Gastroesophageal sphincter (tissue), 4 donors: ENCODE measurements around the gene NCOA3. TPM values are rescaled to one million over a fixed set of nuclear protein-coding genes. Genes with fewer than 3 reads are reported as not detected.
A peak's percentile ranks its signal among the peaks of the same experiment; 100 is the strongest.

Source experiments
- ATAC-seq: fragments of 150-250 bp; one replicate; pipeline ENCODE4 v1.9.1; 2016; ENCODE audit warnings: mild to moderate bottlenecking, moderate library complexity
- H3K27ac ChIP-seq, 4 donors: fragments of 200-600 bp; sonication (generic) in 3 of 4; 1 replicate in 3 of 4; 2 replicates in 1 of 4; pipeline ENCODE4 v1.5.1; 2016 to 2019
- H3K27me3 ChIP-seq: fragments of 200-600 bp; sonication (generic); one replicate; pipeline ENCODE4 v1.5.1; 2019
- H3K36me3 ChIP-seq, 2 donors: fragments of 200-600 bp; sonication (generic); one replicate each; pipeline ENCODE4 v1.5.1; 2019; ENCODE audit warnings: control low read depth in 1 of 2
- H3K4me1 ChIP-seq, 3 donors: fragments of 200-600 bp; sonication (generic); 1 replicate in 2 of 3; 2 replicates in 1 of 3; pipeline ENCODE4 v1.5.1; 2016 to 2019; ENCODE audit warnings: control low read depth in 2 of 3
- H3K4me3 ChIP-seq, 2 donors: fragments of 200-600 bp; sonication (generic); one replicate each; pipeline ENCODE4 v1.5.1; 2019; ENCODE audit warnings: mild to moderate bottlenecking in 1 of 2, moderate library complexity in 1 of 2
- H3K9me3 ChIP-seq, 3 donors: fragments of 200-600 bp; sonication (generic); one replicate each; pipeline ENCODE4 v1.5.1; 2017 to 2019; ENCODE audit warnings: control low read depth in 2 of 3
- EP300 ChIP-seq: sonication (generic); formaldehyde crosslinking; IDR thresholded peaks from one replicate; pipeline ENCODE4 v1.6.1; 2017; ENCODE audit warnings: antibody characterized with exemption, mild to moderate bottlenecking
- POLR2A ChIP-seq, 2 donors: fragments of 450-650 bp; IDR thresholded peaks; one replicate each; pipeline ENCODE4 v1.6.1; 2017; ENCODE audit warnings: antibody characterized with exemption in 2 of 2, mild to moderate bottlenecking in 2 of 2, moderate library complexity in 1 of 2
- POLR2AphosphoS5 ChIP-seq: sonication (generic); formaldehyde crosslinking; IDR thresholded peaks from one replicate; pipeline ENCODE4 v1.6.1; 2017; ENCODE audit warnings: antibody characterized with exemption
- WGBS, 2 donors: methylation state at CpG; one replicate each; pipeline ENCODE4 v1.1.5; 2018; ENCODE audit warnings: low coverage in 1 of 2; 5-methylcytosine and 5-hydroxymethylcytosine counted together
- total RNA-seq, 4 donors: library from RNA; depleted of rRNA; stranded (reverse); fragments of >200 nt; gene quantifications; one replicate each; pipeline ENCODE4 v1.1.0, GENCODE V29; 2016
- TF ChIP-seq, protein P1 (sequence below), 4 experiments: fragments of 200-600 bp in 2 of 4; fragments of 450-650 bp in 2 of 4; sonication (generic) in 1 of 4; IDR thresholded peaks; one replicate each; pipeline ENCODE4 v1.5.1; 2017 to 2019; ENCODE audit warnings: antibody characterized with exemption in 4 of 4, mild to moderate bottlenecking in 2 of 4, moderate library complexity in 2 of 4

Gene NCOA3
- total RNA-seq, 4 donors from 2014 or later: 28.8 to 44.5 (median 37.6) TPM

DNA sequence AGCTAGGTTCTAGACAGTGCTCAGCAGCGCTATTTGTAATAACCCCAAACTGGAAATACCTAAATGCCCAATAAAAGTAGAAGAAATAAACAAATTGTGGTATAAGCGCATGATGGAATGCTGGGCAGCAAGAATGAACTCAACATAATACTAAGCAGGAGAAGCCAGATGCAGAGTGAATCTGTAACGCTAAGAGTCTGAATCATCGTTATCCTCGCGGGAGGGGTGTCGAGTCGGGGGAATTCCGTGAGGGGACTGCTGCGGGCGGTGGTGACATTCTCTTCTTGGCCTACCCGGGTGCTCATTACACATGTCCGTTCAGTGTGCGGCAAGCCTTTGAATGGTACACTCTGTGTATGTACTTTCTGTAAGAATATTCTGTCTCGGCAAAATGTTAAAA is 199.9 kb downstream of the NCOA3 start:
- H3K4me3 ChIP-seq: no peak overlapping the region
- peaks cover 0 to 19% (median 14%) of the 10 kb centered on the region in 3 donors for H3K4me1 ChIP-seq
- H3K9me3 ChIP-seq: no peaks in the 10 kb centered on the region
- TF ChIP-seq, protein P1, sequence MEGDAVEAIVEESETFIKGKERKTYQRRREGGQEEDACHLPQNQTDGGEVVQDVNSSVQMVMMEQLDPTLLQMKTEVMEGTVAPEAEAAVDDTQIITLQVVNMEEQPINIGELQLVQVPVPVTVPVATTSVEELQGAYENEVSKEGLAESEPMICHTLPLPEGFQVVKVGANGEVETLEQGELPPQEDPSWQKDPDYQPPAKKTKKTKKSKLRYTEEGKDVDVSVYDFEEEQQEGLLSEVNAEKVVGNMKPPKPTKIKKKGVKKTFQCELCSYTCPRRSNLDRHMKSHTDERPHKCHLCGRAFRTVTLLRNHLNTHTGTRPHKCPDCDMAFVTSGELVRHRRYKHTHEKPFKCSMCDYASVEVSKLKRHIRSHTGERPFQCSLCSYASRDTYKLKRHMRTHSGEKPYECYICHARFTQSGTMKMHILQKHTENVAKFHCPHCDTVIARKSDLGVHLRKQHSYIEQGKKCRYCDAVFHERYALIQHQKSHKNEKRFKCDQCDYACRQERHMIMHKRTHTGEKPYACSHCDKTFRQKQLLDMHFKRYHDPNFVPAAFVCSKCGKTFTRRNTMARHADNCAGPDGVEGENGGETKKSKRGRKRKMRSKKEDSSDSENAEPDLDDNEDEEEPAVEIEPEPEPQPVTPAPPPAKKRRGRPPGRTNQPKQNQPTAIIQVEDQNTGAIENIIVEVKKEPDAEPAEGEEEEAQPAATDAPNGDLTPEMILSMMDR (IDR thresholded peaks at IDR 0.05): no peak
- TF ChIP-seq EP300 (no peak), POLR2AphosphoS5 (no peak), POLR2A (IDR thresholded peaks at IDR 0.05) (no peak)
- H3K36me3 ChIP-seq: peaks cover 0 to 32% of the 10 kb centered on the region in 2 donors
- H3K27me3 ChIP-seq: no peaks in the 10 kb centered on the region
- H3K27ac ChIP-seq: no peak overlapping the region
- no peak for ATAC-seq
- 92 to 93% methylated on average over 14 to 15 of the region's 15 CpGs for WGBS, 2 donors

DNA sequence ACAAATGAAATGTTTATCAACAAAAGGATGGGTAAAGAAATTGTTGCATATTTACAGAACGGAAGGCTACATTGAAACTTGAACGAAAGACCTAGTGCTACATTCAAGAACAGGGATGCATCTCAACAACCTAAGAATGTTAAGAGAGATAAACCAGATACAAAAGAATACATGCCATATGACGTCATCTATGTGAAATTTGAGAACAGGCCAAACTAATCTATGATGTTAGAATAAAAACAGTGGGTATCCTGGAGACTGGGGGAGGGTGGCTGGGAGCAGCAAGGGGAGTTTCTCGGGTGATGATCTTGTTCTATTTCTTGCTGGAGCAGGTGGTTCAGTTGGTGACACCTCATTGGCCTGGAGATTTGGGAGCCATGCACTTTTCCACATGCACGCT is 202.1 kb downstream of the NCOA3 start:
- peaks cover 0 to 24% (median 14%) of the 10 kb centered on the region in 3 donors for H3K4me1 ChIP-seq
- no peak overlapping the region for H3K4me3 ChIP-seq
- peaks cover 0 to 24% of the 10 kb centered on the region in 2 donors for H3K36me3 ChIP-seq
- TF ChIP-seq POLR2A (IDR thresholded peaks at IDR 0.05) (no peak), POLR2AphosphoS5 (no peak), EP300 (no peak)
- TF ChIP-seq, protein P1 (IDR thresholded peaks at IDR 0.05): no peak
- ATAC-seq: no peak
- no peaks in the 10 kb centered on the region for H3K27me3 ChIP-seq
- WGBS, 2 donors: 49 to 61% methylated on average over 5 of the region's 5 CpGs
- H3K9me3 ChIP-seq: no peaks in the 10 kb centered on the region
- no peak overlapping the region for H3K27ac ChIP-seq

GRCh38 chr20:47704746-47705496 is 203.2 kb downstream of the NCOA3 start:
- peak; percentile 77 for ATAC-seq
- Histone ChIP-seq H3K4me3 (no peak overlapping the region), H3K9me3 (no peaks in the 10 kb centered on the region), H3K36me3 (peaks cover 0 to 20% of the 10 kb centered on the region in 2 donors), H3K27me3 (no peaks in the 10 kb centered on the region), H3K27ac (peak overlapping the region in 3 of 4 donors; percentile 66 to 76 (median 67)), H3K4me1 (peaks cover 0 to 24% (median 14%) of the 10 kb centered on the region in 3 donors)
- TF ChIP-seq POLR2A (IDR thresholded peaks at IDR 0.05) (no peak), POLR2AphosphoS5 (no peak), EP300 (no peak)
- TF ChIP-seq, protein P1 (IDR thresholded peaks at IDR 0.05): no peak
- WGBS, 2 donors: 33 to 36% methylated on average over 9 of the region's 15 CpGs

GRCh38 chr20:47705497-47705856 is 203.8 kb downstream of the NCOA3 start:
- no peaks in the 10 kb centered on the region for H3K9me3 ChIP-seq
- TF ChIP-seq EP300: no peak
- no peak for TF ChIP-seq POLR2A (IDR thresholded peaks at IDR 0.05)
- TF ChIP-seq, protein P1 (IDR thresholded peaks at IDR 0.05): no peak
- no peak for TF ChIP-seq POLR2AphosphoS5
- peaks cover 0 to 19% of the 10 kb centered on the region in 2 donors for H3K36me3 ChIP-seq
- WGBS, 2 donors: 34 to 78% methylated on average over 1 to 7 of the region's 7 CpGs
- ATAC-seq: peak; percentile 20
- no peak overlapping the region for H3K4me3 ChIP-seq
- peak overlapping the region in 3 of 4 donors; percentile 66 to 76 (median 67) for H3K27ac ChIP-seq
- H3K27me3 ChIP-seq: no peaks in the 10 kb centered on the region
- peaks cover 0 to 26% (median 14%) of the 10 kb centered on the region in 3 donors for H3K4me1 ChIP-seq

DNA sequence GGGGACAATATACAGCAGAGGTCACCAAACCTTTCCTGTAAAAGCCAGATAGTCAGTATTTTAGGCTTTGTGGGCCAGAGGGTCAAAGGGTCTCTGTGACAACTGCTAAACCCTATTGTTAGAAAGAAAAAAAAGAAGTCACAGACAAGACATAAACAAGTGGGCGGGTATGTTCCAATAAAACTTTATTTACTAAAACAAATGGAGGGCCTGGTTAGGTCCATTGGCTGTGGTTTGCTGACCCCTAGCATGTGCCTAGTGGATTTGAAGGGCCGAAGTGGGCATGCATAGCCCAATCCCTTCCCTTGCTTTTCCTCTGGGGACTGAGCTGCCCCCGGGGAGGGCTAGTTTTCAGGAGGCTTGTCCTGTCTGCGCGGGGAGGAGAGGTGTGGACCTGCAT is 204.7 kb downstream of the NCOA3 start:
- no peak for TF ChIP-seq EP300
- TF ChIP-seq POLR2A (IDR thresholded peaks at IDR 0.05): no peak
- TF ChIP-seq, protein P1 (IDR thresholded peaks at IDR 0.05): no peak
- ATAC-seq: no peak
- H3K27ac ChIP-seq: peak overlapping the region in 3 of 4 donors; percentile 40 to 67 (median 66)
- H3K4me3 ChIP-seq: no peak overlapping the region
- no peaks in the 10 kb centered on the region for H3K27me3 ChIP-seq
- WGBS, 2 donors: 50% methylated on average over 1 of the region's 5 CpGs; no CpG with 5 or more reads in 1 of the 2 donors
- H3K9me3 ChIP-seq: no peaks in the 10 kb centered on the region
- peaks cover 0 to 10% of the 10 kb centered on the region in 2 donors for H3K36me3 ChIP-seq
- peaks cover 0 to 35% (median 18%) of the 10 kb centered on the region in 3 donors for H3K4me1 ChIP-seq
